HG02798 (cell line): ENCODE results near the gene DAP.
"Not testable (repeated sequence)": the region's sequence is repeated elsewhere in the genome, so short reads cannot be mapped to it uniquely, and the experiment has no call there.

Experiments used
- ATAC-seq: cut with Tn5 transposase; IDR thresholded peaks from one replicate; pipeline ENCODE4 v1.9.1; 2021; ENCODE audit warnings: mild to moderate bottlenecking; ENCODE audit not compliant: unreplicated experiment, poor library complexity

The DAP gene

DNA sequence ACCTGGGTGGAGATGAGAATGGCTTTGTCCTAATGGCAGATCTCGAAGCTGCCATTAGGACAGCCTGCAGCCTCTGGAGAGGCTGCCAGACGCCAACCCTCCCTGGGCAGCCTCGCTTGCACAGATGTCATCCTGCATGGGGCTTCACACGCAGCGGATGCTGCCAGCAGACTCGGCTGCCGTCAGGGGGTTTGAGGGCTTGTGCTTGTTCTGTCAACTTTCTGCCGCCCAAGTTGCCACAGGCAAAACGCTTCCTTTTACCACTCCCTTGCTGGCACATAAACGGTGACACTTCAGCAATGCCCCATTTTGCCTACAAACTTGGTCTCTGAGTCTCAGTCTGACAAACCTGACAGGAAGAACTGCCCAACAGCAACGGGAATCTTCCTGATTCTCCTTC lies 24.7 kb downstream of the DAP start:
- ATAC-seq = peak; percentile 1

DNA sequence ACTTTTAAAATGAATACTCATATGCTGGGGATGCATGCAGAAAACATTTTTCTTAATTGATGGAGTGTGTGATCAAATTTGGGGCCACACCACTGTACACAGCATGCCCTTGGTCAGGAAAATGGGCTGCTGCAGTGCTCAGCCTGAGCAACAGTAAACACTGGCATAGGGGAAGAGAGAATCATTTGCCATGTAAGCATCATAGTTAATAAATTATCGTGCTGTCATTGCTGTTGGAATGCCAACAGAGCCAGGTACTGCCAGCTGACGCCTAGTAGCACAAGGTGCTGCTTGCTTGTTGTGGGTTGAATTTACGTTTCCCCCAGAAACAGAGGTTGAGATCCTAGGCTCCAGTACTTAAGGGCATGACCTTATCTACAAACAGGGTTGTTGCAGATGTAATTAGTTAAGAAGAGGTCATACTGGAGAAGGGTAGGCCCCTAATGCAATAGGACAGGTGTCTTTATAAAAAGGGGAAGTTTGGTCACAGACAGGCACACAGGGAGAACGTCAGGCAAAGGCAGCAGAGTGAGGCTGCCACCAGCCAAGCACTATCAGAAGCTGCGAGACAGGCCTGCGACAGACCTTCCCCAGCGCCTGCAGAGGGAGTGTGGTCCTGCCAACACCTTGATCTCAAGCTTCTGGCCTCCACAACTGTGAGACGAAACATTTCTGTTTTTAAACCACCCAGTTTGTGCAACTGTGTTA lies 25.3 kb downstream of the DAP start:
- peak; percentile 81 for ATAC-seq

- ATAC-seq = no peak
Observed at GRCh38 chr5:10734832-10735523, 26.1 kb downstream of the DAP start.

DNA sequence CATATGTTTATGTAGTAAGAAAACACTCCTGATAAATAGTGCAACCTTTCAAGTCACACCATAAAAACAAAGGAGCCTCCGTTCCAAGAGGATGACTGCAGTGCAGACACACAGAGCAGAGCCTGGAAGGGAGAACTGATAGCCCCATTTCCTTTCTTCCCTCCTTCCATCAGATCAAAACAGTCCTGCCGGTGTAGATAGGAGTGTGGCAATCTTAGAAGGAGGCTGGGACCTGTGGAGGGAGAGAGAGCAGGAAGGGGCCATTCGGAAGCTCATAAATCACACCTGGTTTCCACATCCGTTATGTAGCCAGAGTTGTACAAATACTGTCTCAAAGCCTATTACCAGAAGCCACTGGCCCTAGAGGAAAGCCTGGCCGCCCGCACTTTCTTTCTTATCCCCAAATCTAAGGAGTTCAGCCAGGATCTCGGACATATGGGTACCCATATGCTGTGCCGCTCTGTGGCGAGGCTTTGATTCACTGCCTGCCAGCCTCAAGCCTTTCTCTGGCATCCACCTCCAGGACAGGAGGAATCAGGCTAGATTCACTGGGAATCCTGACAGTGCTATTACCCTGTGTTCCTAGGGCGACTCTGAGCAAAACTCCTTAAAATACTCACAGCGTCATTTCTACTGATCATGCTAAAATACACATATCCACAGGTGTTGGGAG lies 26.9 kb downstream of the DAP start:
- ATAC-seq = no peak

DNA sequence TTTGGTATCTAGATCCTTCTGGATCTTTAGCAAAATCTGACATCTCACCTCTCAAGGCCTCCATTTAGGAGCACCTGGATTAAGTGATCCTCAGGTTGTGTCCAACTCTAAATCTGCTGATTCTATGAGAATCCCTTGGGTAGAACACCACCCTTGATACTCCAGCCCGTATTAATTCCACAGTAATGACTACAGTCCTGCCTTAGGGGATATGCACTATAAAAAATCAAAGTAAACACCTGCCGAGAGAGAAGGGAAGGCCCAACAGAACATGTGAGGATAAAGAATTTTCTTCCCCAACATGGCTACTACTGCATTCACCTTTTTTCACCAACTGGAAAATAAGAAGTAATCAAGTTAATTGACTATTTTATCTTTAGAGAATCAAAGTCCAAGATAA lies 27.6 kb downstream of the DAP start:
- ATAC-seq = no peak

DNA sequence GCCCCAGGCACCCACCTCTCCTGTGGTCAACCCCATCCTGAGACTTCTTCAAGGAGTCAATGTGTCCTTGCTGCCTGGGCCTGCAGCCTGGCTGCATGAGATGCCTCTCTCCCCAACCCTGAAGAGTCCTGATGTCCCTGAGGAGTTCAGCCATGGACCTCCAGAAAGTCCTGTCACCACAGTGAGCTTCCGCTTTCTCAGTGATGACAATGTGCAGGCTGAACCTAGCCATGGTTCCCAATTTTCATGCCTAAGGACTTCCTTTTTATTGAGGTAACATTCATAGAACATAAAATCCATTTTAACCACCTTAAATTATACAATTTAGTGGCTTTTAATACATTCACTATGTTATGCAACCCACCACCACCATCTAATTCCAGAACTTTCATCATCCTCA lies 29.1 kb downstream of the DAP start:
- ATAC-seq = no peak

DNA sequence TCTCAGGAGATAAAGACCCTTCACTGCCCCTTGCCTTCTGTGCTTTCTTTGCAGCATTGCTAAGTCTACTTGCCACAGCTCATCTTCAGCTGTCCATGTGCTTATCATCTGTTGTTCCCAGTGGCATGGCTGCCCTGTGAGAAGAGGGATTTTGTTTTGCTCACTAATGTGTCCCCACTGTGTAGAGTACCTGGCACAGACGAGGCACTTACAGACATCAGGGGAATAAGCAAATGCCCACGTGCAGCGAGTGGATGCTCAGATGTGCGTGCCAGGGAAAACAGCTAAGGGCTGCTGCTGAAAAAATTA lies 31.0 kb downstream of the DAP start:
- no peak for ATAC-seq

DNA sequence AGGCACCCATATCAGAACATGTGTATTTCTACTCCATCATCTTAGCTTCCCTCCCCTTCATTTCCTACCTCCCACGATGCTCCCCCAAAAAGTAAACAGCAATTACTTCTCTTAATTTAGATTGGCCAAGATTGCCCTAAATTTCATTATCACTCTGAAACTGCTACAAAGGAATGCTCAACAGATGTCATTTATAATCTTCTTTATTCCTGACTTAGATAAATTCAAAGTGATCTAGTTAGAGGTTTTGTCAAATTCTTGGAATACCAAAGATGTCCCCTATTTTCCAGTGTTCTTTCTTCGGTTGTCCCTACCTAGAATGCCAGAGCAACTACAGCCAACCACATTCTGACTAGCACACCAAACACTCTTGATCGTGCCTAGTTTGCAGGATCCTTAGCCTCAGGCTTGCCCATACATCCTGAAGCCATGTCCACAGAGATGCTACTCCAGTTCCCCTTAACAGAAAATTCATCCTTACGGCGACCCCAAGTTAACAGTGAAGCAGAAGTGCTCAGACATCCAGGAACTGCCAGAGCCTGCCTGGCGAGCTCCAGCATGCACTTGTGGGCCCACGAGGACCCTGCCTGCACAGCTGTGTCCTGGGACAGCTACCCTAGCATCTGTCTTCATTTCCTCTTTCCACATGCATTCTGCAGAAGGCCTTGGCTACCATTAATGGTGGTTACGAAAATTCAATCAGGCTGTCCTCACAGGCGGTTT lies 31.6 kb downstream of the DAP start:
- ATAC-seq = no peak

DNA sequence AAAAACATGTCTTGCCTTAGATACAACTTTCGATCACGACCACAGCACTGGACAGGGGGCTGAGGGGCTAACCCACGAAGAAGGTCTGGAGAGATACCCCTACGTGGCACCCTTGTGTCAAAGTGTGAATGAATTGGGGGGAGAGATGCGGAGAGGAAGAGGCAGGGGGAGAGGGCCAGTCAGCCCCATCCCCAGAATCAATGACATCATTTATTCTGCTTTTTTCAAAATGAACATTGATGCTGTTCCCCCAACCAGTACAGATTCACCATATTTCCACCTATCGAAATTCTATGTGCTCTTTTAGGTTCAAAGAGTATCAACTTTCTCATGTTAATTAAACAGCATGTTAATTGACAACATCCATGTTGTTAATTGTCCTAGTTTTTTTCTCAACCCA lies 32.4 kb downstream of the DAP start:
- no peak for ATAC-seq

- ATAC-seq = no peak
Observed at GRCh38 chr5:10727861-10728260, 33.2 kb downstream of the DAP start.

GRCh38 chr5:10726913-10727517 lies 34.0 kb downstream of the DAP start:
- peak; percentile 96 for ATAC-seq

GRCh38 chr5:10726179-10726912 lies 34.7 kb downstream of the DAP start:
- peak; percentile 19 for ATAC-seq

- ATAC-seq = no peak
Observed at GRCh38 chr5:10725636-10726035, 35.4 kb downstream of the DAP start.

DNA sequence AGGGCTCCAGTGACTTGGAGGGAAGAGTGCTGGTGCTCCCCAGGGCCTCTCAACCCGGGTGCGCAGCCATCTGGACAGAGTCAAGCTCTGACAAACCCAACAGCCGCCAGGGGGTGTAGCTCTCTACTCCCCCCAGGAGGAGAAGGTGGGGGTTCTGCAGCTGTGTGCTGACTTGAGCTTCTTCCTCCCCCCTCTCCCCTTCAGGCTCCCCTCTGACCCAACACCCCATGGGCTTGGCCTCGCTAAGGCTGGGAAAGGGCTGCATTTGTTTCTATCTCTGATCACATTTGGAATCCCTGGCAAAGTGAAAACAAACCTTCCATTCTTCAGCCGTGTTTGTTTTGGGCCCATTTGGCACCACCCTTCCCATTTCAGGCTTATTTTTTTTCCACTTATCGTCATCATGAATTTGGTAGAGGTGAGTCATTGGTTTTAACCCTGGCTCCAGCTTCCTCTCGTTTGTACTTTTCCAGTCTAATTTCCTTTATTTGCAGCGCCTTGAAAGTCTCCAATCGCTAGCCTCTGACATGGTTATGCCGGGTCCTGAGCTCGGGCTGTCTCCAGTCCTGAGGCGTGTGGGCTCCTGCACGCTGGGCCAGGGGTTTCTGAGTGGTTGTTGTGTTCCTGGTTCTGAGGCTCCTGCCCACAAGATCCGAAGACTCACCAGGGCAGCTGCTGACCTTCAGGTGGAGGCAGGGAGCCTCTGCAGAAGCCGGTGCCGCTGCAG lies 36.1 kb downstream of the DAP start:
- ATAC-seq = no peak

GRCh38 chr5:10723514-10723913 lies 37.5 kb downstream of the DAP start:
- ATAC-seq = no peak

DNA sequence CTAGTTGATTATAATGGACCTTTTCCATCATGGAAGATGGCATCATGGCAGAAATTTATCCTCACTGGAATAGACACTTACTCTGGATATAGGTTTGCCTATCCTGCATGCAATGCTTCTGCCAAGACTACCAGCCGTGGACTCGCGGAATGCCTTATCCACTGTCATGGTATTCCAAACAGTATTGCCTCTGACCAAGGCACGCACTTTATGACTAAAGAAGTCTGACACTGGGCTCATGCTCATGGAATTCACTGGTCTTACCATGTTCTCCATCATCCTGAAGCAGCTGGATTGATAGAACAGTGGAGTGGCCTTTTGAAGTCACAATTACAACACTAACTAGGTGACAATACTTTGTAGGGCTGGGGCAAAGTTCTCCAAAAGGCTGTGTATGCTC lies 40.3 kb downstream of the DAP start:
- not testable (repeated sequence) for ATAC-seq

DNA sequence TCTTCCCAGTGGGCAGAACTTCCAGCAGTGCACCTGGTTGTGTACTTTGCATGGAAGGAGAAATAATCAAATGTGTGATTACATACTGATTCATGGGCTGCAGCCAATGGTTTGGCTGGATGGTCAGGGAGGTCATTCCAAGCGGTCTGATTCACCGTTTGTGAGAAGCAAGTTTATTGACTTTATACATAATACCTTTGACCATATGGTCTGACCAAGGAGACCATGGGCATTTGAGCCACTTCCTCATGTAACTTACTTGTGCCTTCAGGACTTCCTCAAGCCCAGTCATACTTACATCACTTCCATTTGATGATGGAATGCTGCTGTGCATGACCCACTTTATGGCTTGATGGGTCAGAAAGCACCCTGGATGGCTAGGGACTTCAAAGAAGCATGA lies 41.1 kb downstream of the DAP start:
- no peak for ATAC-seq

- not testable (repeated sequence) for ATAC-seq
Observed at GRCh38 chr5:10718617-10719016, 42.4 kb downstream of the DAP start.

- ATAC-seq = not testable (repeated sequence)
Observed at GRCh38 chr5:10716825-10717224, 44.2 kb downstream of the DAP start.
